Midbrain (tissue), 1 donor: Measurements from ENCODE around the gene KDM1A.

Experiments
- DNase-seq: peaks from one replicate; lab custom pipeline; 2025; lab: John Stamatoyannopoulos, UW

KDM1A gene

GRCh38 chr1:23013657-23014056, 5.6 kb upstream of the KDM1A start:
- no peak for DNase-seq

DNA sequence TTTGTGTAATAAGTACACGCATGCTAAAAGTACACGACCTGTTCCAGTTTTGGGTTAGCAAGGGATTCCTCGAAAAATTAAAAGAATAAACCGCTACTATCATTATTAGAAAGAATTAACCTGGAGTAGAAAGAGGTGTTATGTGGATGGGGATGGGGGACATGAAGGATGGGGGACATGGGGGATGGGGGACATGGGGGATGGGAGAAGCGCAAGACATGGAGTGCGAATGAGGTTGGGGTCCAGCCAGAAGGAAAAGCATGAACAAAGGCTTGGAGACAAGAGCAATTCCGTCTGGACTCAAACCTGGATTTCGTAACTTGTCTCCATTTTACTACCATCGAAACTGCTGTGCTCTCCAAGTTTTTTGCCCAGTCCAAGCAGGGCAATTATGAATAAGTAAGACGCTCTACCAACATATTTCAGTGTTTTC, 591 bp upstream of the KDM1A start:
- DNase-seq = no peak

GRCh38 chr1:23019863-23020625, 776 bp downstream of the KDM1A start:
- no peak for DNase-seq

- no peak for DNase-seq
Measured at GRCh38 chr1:23020706-23021405, 1.6 kb downstream of the KDM1A start.

DNA sequence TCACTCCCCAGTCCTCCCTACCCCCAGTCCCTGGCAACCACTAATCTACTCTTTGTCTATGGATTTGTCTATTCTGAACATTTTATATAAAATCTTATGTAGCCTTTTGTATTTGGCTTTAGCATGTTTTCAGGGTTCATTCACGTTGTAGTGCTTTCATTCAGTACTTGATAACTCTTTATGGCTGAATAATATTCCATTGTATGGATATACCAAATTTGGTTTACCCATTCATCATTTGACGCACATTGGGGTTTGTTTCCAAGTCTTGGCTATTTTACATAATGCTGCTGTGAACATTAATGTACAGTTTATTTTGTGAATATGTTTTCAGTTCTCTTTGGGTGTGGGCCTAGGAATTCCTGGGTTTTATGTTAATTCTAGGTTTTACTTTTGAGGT, 2.6 kb downstream of the KDM1A start:
- DNase-seq = no peak

DNA sequence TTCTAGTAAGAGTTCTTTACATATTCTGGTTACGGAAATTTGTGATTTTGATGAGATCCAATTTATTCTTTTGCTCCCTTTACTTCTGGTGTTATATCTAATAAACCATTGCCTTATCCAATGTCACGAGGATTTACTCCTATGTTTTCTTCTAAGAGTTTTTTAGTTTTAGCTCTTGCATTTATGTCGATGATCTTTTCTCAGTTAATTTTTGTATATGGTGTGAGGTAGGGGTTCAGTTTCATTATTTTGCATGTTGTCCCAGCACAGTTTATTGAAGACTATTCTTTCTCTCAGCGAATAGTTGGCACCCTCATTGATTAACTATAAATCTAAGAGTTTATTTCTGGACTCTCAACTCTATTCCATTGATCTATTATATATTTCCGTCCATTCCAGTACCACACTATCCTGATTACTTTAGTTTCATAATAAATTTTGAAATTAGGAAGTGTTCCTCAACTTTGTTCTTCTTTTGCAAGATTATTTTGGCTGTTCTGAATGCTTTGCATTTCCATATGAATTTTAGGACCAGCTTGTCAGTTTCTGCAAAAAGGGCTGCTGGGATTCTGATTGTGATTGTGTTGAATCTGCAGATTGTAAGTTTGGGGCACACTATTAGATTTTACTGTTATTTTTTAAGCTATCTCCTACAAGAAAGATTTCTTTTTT, 4.0 kb downstream of the KDM1A start:
- no peak for DNase-seq

GRCh38 chr1:23026568-23026967, 7.3 kb downstream of the KDM1A start:
- DNase-seq = no peak

DNA sequence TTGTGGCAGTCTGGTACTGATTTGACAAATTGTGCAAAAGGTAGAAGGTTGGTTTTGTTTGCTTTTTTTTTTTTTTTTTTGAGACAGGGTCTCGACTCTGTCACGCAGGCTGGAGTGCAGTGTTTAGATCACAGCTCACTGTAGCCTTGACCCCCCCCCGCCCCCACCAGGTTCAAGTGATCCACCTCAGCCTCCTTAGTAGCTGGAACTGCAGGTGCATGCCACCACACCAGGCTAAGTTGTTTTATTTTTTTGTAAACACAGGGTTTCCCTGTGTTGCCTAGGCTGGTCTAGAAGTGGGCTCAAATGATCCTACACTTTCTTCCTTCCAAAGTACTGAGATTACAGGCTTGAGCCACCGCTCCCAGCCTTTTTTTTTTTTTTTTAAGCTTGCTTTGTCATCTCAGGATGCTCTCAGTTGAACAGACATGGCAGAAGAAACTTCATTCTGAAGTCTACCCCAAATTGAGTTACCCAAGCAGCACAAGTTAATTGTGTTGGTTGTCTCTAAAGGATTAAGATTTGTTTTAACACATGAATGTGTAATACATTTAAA, 8.2 kb downstream of the KDM1A start:
- DNase-seq = no peak

- DNase-seq = no peak
Measured at GRCh38 chr1:23029337-23029736, 10.1 kb downstream of the KDM1A start.

DNA sequence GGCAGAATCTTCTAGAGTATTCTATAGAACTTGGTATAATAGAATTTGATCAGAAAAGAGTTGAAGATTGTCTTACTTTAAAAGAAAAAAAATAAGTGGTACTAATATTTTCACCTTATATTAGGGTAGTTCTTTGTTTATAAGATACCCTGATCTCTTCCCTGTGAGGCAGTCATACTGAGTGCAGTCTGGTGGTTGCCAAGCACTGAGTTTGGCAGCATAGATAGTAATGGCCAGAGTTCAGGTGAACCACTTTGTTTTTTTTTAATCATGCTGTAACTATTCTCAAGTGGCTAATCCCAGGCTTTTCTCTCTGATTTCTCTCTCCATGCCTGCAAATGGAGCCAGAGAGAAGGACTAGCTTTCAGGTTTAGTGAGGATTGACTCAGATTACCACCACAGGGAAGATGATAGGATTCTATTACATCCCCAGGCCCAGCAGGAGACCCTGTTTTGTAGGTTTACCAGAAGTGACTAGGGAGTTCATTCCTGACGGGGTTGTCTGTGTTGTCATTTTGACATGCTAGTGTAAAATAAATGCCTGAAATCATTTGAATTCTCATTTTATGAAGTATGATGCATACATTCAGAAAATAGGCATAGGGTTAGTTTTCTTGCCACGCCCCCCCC, 16.7 kb downstream of the KDM1A start:
- DNase-seq = no peak

- DNase-seq = no peak
Measured at GRCh38 chr1:23037081-23037740, 17.9 kb downstream of the KDM1A start.

DNA sequence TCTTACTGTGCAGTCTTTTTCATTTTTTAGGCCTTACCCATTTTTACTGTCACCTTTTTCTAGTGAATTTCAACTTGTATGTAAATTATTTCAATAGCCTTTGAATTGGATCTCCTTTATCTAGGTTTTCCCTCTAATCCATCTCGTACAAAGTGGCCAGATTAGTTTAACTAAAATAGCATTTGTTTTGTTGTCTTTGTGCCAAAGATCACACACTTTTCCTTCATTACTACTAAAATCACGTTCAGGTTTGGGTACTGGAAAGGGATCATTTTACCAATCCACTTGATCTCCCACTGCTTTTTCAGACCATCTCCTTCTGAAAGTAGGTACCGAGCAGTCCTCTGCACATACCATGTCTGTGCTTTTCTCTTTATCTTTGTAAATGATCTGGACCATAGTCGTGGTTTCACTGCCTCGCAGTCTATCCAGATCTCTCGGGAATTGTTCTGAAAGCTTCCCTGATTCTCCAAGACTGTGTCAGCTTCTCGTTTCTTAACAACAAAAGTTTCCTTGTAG, 20.1 kb downstream of the KDM1A start:
- no peak for DNase-seq

DNA sequence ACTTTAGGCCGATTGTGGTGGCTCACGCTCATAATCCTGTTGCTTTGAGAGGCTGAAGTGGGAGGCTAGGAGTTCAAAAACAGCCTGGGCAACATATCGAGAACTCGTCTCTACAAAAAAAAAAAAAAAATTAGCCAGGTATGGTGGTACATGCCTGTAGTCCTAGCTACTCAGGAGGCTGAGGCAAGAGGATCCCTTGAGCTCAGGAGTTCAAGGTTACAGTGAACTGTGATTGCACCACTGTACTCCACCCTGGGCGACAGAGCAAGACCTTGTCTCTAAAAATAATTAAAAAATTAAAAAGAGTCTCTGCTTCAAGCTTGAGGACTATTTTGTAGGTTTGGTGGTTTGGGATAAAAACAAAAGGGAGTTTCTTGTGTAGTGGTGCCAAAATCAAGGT, 21.2 kb downstream of the KDM1A start:
- no peak for DNase-seq

GRCh38 chr1:23044035-23044434, 24.8 kb downstream of the KDM1A start:
- no peak for DNase-seq

DNA sequence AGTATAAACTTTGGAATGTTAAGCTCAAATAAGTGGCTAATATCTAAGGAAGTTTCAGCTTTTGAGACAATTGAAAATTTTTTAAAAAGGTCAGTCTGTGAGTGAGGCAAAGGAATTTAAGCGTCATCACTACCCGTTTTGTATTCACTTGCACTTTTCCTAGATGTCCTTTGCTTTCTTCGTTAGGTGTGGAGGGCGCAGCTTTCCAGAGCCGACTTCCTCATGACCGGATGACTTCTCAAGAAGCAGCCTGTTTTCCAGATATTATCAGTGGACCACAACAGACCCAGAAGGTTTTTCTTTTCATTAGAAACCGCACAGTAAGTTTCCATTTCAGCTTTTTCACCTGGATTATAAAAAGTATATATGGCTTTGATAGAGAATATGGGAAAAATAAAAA, 30.9 kb downstream of the KDM1A start:
- DNase-seq = no peak

DNA sequence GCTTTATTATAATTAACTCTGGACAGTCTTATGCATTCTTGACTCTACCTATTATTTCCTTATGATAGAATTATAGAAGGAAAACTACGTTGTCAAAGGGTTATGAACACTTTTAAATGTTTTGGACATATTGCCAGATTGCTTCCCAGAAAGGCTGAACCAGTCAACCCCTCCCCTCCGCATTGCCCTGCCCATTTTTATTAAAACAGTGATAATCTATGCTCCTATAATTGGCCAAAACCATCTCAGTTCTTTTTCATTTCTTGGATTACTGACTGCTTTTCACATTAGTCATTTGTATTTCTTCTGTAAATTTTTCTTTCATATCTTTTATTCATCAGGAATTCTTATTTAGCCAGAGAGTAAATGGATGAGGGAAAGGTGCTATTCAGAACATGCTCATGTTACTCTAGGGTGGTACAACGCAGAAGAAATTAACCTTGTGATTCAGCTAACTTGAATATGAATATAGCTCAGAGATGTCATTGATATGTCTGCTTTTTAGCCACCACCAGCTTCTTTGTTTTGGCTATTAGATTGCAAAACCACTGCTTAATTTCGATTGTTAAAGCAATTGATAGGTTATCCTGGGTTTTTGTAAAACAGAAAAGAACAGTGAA, 32.1 kb downstream of the KDM1A start:
- no peak for DNase-seq

DNA sequence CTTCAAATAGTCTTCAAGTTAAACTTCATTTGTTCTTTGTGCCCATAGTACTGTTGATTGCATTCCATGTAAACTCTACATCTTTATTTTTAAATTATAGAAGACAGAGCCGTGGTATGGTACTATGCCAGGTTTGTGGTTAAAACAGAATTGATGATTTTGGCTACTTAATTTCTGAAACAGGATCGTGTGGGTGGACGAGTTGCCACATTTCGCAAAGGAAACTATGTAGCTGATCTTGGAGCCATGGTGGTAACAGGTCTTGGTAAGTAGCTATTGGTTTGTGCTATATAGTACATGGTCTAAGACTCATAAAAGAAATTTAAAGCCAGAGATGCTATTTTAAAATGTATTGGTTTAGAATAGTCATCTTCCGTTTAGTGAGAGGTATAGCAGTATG, 38.0 kb downstream of the KDM1A start:
- no peak for DNase-seq

DNA sequence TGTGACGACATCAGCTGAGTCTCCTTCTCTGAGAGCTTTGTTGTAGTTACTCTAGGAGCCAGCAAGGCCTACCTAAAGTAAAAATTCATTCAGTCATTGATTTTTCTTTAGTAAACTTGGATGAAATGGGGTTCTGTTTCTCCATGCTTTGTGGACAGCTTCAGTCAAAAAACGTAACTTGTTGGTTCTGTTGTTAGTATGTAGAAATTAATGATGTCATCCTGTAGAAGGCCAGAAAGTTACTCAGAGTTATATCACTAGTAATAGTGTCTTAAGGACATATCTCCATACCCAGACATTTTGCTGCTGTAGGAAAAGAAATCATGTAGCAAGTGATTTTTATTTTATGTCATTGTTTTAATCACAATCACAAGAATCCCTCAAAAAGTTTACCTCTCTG, 43.0 kb downstream of the KDM1A start:
- no peak for DNase-seq

DNA sequence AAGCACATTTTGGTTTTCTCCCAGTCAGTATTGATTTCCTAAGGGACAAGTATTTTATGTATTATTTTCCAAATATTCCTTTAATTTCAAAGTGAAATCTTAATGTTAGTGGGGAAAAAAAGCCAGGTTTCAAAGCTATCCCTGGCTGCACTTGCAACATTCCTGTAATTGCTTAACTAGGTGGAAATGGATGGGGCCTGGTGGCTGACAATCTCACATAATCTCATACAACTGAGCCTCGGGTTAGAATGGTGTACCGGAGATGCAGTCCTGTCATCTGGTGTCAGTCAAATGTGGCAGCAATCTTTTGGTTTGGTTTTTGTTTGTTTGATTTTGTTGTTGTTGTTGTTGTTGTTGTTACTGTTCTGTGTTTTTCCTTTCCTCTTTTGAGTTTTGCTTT, 46.1 kb downstream of the KDM1A start:
- no peak for DNase-seq

DNA sequence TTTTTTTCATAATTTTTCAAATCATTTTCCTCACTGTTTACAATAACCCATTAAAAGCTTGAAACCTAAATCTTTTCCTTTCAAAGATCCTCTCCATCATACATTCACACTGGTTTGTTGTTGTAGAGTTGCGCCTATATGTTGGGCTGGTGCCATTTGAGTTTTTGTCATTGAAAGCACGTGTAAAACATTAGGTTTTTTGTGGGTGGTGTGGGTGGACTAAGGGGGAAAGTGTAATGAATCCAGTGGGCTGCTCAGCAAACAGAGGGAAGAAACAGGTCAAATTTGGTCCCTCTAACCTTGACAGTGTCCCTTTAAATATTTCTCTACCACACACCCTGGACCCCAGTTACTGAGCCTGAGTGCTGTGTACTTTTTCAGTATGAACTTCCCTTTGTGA, 46.8 kb downstream of the KDM1A start:
- DNase-seq = no peak

GRCh38 chr1:23069149-23069548, 49.9 kb downstream of the KDM1A start:
- DNase-seq = no peak
